Uterine smooth muscle cell (primary cell): ENCODE results near the gene ACAD11. TPM values are rescaled to one million over a fixed set of nuclear protein-coding genes. Genes with fewer than 3 reads are reported as not detected.

Source experiments
- total RNA-seq: library from RNA; depleted of rRNA; stranded (reverse); fragments of >200 nt; gene quantifications from 2 replicates; pipeline ENCODE4 v1.2.3, GENCODE V29; 2014

The ACAD11 gene
- 54.6 and 68.4 TPM in 2 replicates for total RNA-seq

GRCh38 chr3:132659365-132660051, at the start of gene ACAD11:
ACAD11 (minus strand) TSS chr3:132659809; CDS start chr3:132659751, 58 bp downstream.

GRCh38 chr3:132660052-132660810, 622 bp upstream of the ACAD11 start, which contains the start of gene UBA5:
UBA5 (plus strand) TSS chr3:132660329; CDS start chr3:132660538, 209 bp downstream.

GRCh38 chr3:132596816-132597433, 62.7 kb downstream of the ACAD11 start, which contains the start of gene ACKR4:
ACKR4 (plus strand) TSS chr3:132597270; CDS start chr3:132600398, 3,128 bp downstream.

Other genes starting within 250 kb of the ACAD11 start
- gene DNAJC13, start 242.3 kb downstream of the ACAD11 start, total RNA-seq, result 103 and 107 TPM in 2 replicates
- gene ACKR4, start 62.5 kb downstream of the ACAD11 start, total RNA-seq, result 1.5 and 2.1 TPM in 2 replicates
- gene UBA5, start 520 bp upstream of the ACAD11 start, total RNA-seq, result 49.0 and 52.1 TPM in 2 replicates
- 29.5 and 31.5 TPM in 2 replicates for gene NPHP3, start 62.6 kb upstream of the ACAD11 start, total RNA-seq